A549 (cell line): ENCODE data around the gene UBE3C. TPM values are rescaled to one million over a fixed set of nuclear protein-coding genes. Genes with fewer than 3 reads are reported as not detected.

Experiments
- ATAC-seq, 2 experiments: fragments of 200-7000 bp in 1 of 2; fragments of >200 bp in 1 of 2; cut with Nextera tagmentation in 1 of 2; cut with Tn5 transposase in 1 of 2; 3 replicates each; pipeline versions ENCODE4 v1.8.0 to v1.9.1; 2018 to 2020; ENCODE audit warnings: mild to moderate bottlenecking in 1 of 2, moderate library complexity in 1 of 2
- CTCF ChIA-PET: fragments of 300-600 bp; sonication (Branson Sonifier 250); formaldehyde crosslinking; extraction: SDS; loops from one replicate; lab custom pipeline; 2021; ENCODE audit warnings: antibody characterized with exemption, inconsistent platforms; lab: Yijun Ruan, JAX
- POLR2A ChIA-PET: fragments of 350-600 bp; formaldehyde crosslinking; extraction: SDS; loops from one replicate; lab custom pipeline; 2021; ENCODE audit warnings: antibody characterized with exemption, inconsistent platforms; lab: Yijun Ruan, JAX
- DNase-seq, 2 experiments: peaks; one replicate each; pipeline versions ENCODE4 v3.0.0 to v3.0.0-alpha.2; 2011 to 2016; ENCODE audit warnings: low read depth in 1 of 2, low spot score in 1 of 2
- FAIRE-seq: peaks from 2 replicates; lab custom pipeline; 2011; peaks lifted over from hg19 to GRCh38; lab: Jason Lieb, UNC
- H3K27ac ChIP-seq, 2 experiments: fragments of >200 bp; sonication (Bioruptor Twin); formaldehyde crosslinking; 3 replicates each; pipeline ENCODE4 v1.5.1; 2016 to 2017
- H3K4me1 ChIP-seq: fragments of >200 bp; sonication (Bioruptor Twin); formaldehyde crosslinking; 3 replicates; pipeline ENCODE4 v1.6.1; 2016
- H3K4me2 ChIP-seq: fragments of >200 bp; sonication (Bioruptor Twin); formaldehyde crosslinking; 3 replicates; pipeline ENCODE4 v1.6.1; 2016
- H3K4me3 ChIP-seq: fragments of >200 bp; sonication (Bioruptor Twin); formaldehyde crosslinking; 3 replicates; pipeline ENCODE4 v1.5.1; 2016
- H3K9me3 ChIP-seq: fragments of >200 bp; sonication (Bioruptor Twin); formaldehyde crosslinking; 3 replicates; pipeline ENCODE4 v1.6.1; 2016
- CBX2 ChIP-seq: fragments of 200-600 bp; sonication (generic); IDR thresholded peaks from 2 replicates; pipeline ENCODE4 v1.6.1; 2016; ENCODE audit warnings: low read depth, mild to moderate bottlenecking, borderline replicate concordance
- CEBPB ChIP-seq, 2 experiments: fragments of >200 bp in 1 of 2; sonication (Bioruptor Twin) in 1 of 2; formaldehyde crosslinking in 1 of 2; IDR thresholded peaks; 2 replicates each; pipeline ENCODE4 v1.6.1; 2012 to 2016
- CHD4 ChIP-seq: fragments of 200-600 bp; sonication (generic); IDR thresholded peaks from 2 replicates; pipeline ENCODE4 v1.6.1; 2016; ENCODE audit warnings: antibody characterized with exemption, mild to moderate bottlenecking, borderline replicate concordance
- CTCF ChIP-seq: fragments of >200 bp; sonication (Bioruptor Twin); formaldehyde crosslinking; IDR thresholded peaks from 3 replicates; pipeline ENCODE4 v1.5.1; 2016
- E2F6 ChIP-seq: IDR thresholded peaks from 2 replicates; pipeline ENCODE4 v1.6.1; 2012; ENCODE audit warnings: low read depth, borderline replicate concordance
- EHF ChIP-seq: fragments of 250-450 bp; sonication (Bioruptor Pico); IDR thresholded peaks from 2 replicates; pipeline ENCODE4 v1.5.0; 2020; ENCODE audit warnings: mild to moderate bottlenecking
- ELK1 ChIP-seq: fragments of 150-350 bp; IDR thresholded peaks from 2 replicates; pipeline ENCODE4 v1.6.1; 2014; ENCODE audit warnings: low read depth, mild to moderate bottlenecking, low read length
- EP300 ChIP-seq, 2 experiments: fragments of >200 bp; sonication (Bioruptor Twin); formaldehyde crosslinking; IDR thresholded peaks; 2 replicates in 1 of 2; 3 replicates in 1 of 2; pipeline ENCODE4 v1.6.1; 2016 to 2017
- ESRRA ChIP-seq: fragments of 150-350 bp; IDR thresholded peaks from 2 replicates; pipeline ENCODE4 v1.6.1; 2014; ENCODE audit warnings: mild to moderate bottlenecking, low read length, borderline replicate concordance
- FOSB ChIP-seq: fragments of 250-450 bp; sonication (Bioruptor Pico); IDR thresholded peaks from 2 replicates; pipeline ENCODE4 v1.5.0; 2020; ENCODE audit warnings: mild to moderate bottlenecking, moderate library complexity
- GATA3 ChIP-seq: IDR thresholded peaks from 2 replicates; pipeline ENCODE4 v1.6.1; 2012; ENCODE audit warnings: borderline replicate concordance
- HMGXB4 ChIP-seq: fragments of 250-450 bp; sonication (Bioruptor Pico); IDR thresholded peaks from 2 replicates; pipeline ENCODE4 v1.5.0; 2021; ENCODE audit warnings: mild to moderate bottlenecking, moderate library complexity, borderline replicate concordance
- HOXA7 ChIP-seq: fragments of 250-450 bp; sonication (Bioruptor Pico); IDR thresholded peaks from 2 replicates; pipeline ENCODE4 v1.5.0; 2020; ENCODE audit warnings: mild to moderate bottlenecking, moderate library complexity
- HOXB13 ChIP-seq: fragments of 250-450 bp; sonication (Bioruptor Pico); IDR thresholded peaks from 2 replicates; pipeline ENCODE4 v1.5.0; 2020; ENCODE audit warnings: low read depth, mild to moderate bottlenecking, moderate library complexity
- JUN ChIP-seq, 2 experiments: fragments of >200 bp; sonication (Bioruptor Twin); formaldehyde crosslinking; IDR thresholded peaks; 2 replicates in 1 of 2; 3 replicates in 1 of 2; pipeline ENCODE4 v1.6.1; 2016 to 2017
- KDM5A ChIP-seq: fragments of 200-600 bp; sonication (generic); IDR thresholded peaks from 2 replicates; pipeline ENCODE4 v1.6.1; 2016; ENCODE audit warnings: antibody characterized with exemption, mild to moderate bottlenecking
- MAFK ChIP-seq: fragments of 450-650 bp; IDR thresholded peaks from 2 replicates; pipeline ENCODE4 v1.6.1; 2014; ENCODE audit not compliant: partially characterized antibody
- MAX ChIP-seq: IDR thresholded peaks from 2 replicates; pipeline ENCODE4 v1.6.1; 2012
- MYC ChIP-seq: IDR thresholded peaks from 2 replicates; pipeline ENCODE4 v1.6.1; 2012; ENCODE audit warnings: mild to moderate bottlenecking, inconsistent platforms, low read length, improper control_type of control experiment, borderline replicate concordance
- NFE2L2 ChIP-seq: fragments of 150-350 bp; conservative IDR thresholded peaks from 2 replicates; pipeline ENCODE4 v1.6.1; 2014; ENCODE audit warnings: low read length
- POLR2A ChIP-seq: IDR thresholded peaks from 2 replicates; pipeline ENCODE4 v1.6.1; 2012; ENCODE audit warnings: mild to moderate bottlenecking, low read length
- POLR2AphosphoS2 ChIP-seq: conservative IDR thresholded peaks from 2 replicates; pipeline ENCODE4 v1.6.1; 2012; ENCODE audit warnings: low read length, improper control_type of control experiment, inconsistent platforms
- RARB ChIP-seq: fragments of 250-450 bp; sonication (Bioruptor Pico); IDR thresholded peaks from 2 replicates; pipeline ENCODE4 v1.8.0; 2021; ENCODE audit warnings: mild to moderate bottlenecking, moderate library complexity
- RFX5 ChIP-seq: fragments of 450-650 bp; IDR thresholded peaks from 2 replicates; pipeline ENCODE4 v1.7.1; 2014; ENCODE audit warnings: antibody characterized with exemption, mild to moderate bottlenecking, moderate library complexity
- TFCP2L1 ChIP-seq: fragments of 250-450 bp; sonication (Bioruptor Pico); IDR thresholded peaks from 2 replicates; pipeline ENCODE4 v1.5.0; 2021; ENCODE audit warnings: mild to moderate bottlenecking
- TP53 ChIP-seq: fragments of 250-450 bp; sonication (Bioruptor Pico); IDR thresholded peaks from 2 replicates; pipeline ENCODE4 v1.5.0; 2021; ENCODE audit warnings: mild to moderate bottlenecking, moderate library complexity
- WGBS: methylation state at CpG from one replicate; pipeline ENCODE4 v1.1.6; 2017; ENCODE audit errors: missing lambda C conversion rate; 5-methylcytosine and 5-hydroxymethylcytosine counted together
- polyA plus RNA-seq, 4 experiments: library from polyadenylated mRNA; depleted of rRNA in 3 of 4; stranded (reverse); fragments of >200 nt; fragmentation: RNase III in 1 of 4; extraction: RNeasy Plus Mini Kit Qiagen cat#74134 plus additional on column Dnase treatment in 1 of 4; gene quantifications; 2 replicates in 3 of 4; 3 replicates in 1 of 4; pipeline ENCODE4 v1.2.3, GENCODE V29; 2011 to 2017

UBE3C gene
- polyA plus RNA-seq, 2 of the 4 experiments (the other 2 are of a cell fraction), result 52.1 to 73.2 TPM

- ChIA-PET POLR2A (no interaction called here), CTCF (no interaction called here)
- no peak overlapping the region for H3K4me2 ChIP-seq
- no peak overlapping the region for H3K27ac ChIP-seq
- TF ChIP-seq JUN (IDR thresholded peaks at IDR 0.05), result 0 out of 5 replicates have a peak, but pooled peaks of 1 of the 2 experiments have one; percentile 13
- no peak for TF ChIP-seq CEBPB (IDR thresholded peaks at IDR 0.05)
- TF ChIP-seq TFCP2L1 (CRISPR knock-in tag), result no peak
- DNase-seq (no peak), FAIRE-seq (no peak), ATAC-seq (no peak)
- 90% methylated on average over 9 of the region's 9 CpGs for WGBS
- H3K9me3 ChIP-seq, result no peaks in the 10 kb centered on the region
- 0 out of 3 replicates have a peak, but pooled peaks cover 11% of the 10 kb centered on the region for H3K4me1 ChIP-seq
- H3K4me3 ChIP-seq, result no peak overlapping the region
These were observed 13.7 kb downstream of the UBE3C start for GRCh38 chr7:157152391-157152937.

- POLR2A ChIA-PET, result no interaction called here
- FAIRE-seq, result no peak
- no peak for ATAC-seq
- Histone ChIP-seq H3K4me2 (no peak overlapping the region), H3K4me1 (peaks cover 15% of the 10 kb centered on the region; the same call in 2 of the 3 replicates), H3K4me3 (no peak overlapping the region), H3K9me3 (no peaks in the 10 kb centered on the region), H3K27ac (no peak overlapping the region)
- DNase-seq, result no peak
- 95% methylated on average over 8 of the region's 8 CpGs for WGBS
- TF ChIP-seq CEBPB (IDR thresholded peaks at IDR 0.05) (peak; percentile 70 to 76; a peak in 3 of 4 replicates), HOXA7 (CRISPR knock-in tag) (no peak)
- CTCF ChIA-PET, result no interaction called here
These were observed 14.5 kb downstream of the UBE3C start for GRCh38 chr7:157153260-157153659.

- H3K27ac ChIP-seq, result no peak overlapping the region
- DNase-seq, result no peak
- no peaks in the 10 kb centered on the region for H3K9me3 ChIP-seq
- H3K4me1 ChIP-seq, result peaks cover 16% of the 10 kb centered on the region; the same call in 2 of the 3 replicates
- H3K4me2 ChIP-seq, result no peak overlapping the region
- CTCF ChIA-PET, result interaction anchor here (1.3 to 1.4 kb wide), 2 partner anchors 16 to 118 kb away, joined by 3 read pairs; no protein-coding TSS in a partner anchor
- no peak overlapping the region for H3K4me3 ChIP-seq
- TF ChIP-seq MYC, result no peak
- no peak for TF ChIP-seq GATA3
- TF ChIP-seq MAFK, result no peak
- no peak for TF ChIP-seq EP300 (IDR thresholded peaks at IDR 0.05)
- no peak for TF ChIP-seq TP53 (CRISPR knock-in tag)
- TF ChIP-seq JUN (IDR thresholded peaks at IDR 0.05), result no peak
- TF ChIP-seq CBX2, result no peak
- no peak for TF ChIP-seq HOXB13 (CRISPR knock-in tag)
- no peak for TF ChIP-seq KDM5A
- TF ChIP-seq CTCF, result no peak
- TF ChIP-seq POLR2AphosphoS2, result no peak
- no peak for TF ChIP-seq NFE2L2
- no peak for TF ChIP-seq CEBPB (IDR thresholded peaks at IDR 0.05)
- TF ChIP-seq MAX, result no peak
- TF ChIP-seq ESRRA, result no peak
- TF ChIP-seq RARB (CRISPR knock-in tag), result no peak
- ATAC-seq, result no peak
- no peak for FAIRE-seq
- POLR2A ChIA-PET, result no interaction called here
These were observed 17.2 kb downstream of the UBE3C start for GRCh38 chr7:157155959-157156358.

- FAIRE-seq (no peak), DNase-seq (no peak), ATAC-seq (no peak)
- WGBS, result 70% methylated on average over 4 of the region's 4 CpGs
- ChIA-PET POLR2A (no interaction called here), CTCF (interaction anchor here (0.5 kb wide), 1 partner anchor 732 kb away, joined by 3 read pairs; no protein-coding TSS in a partner anchor)
- H3K4me3 ChIP-seq, result no peak overlapping the region
- H3K9me3 ChIP-seq, result no peaks in the 10 kb centered on the region
- H3K4me1 ChIP-seq, result peaks cover 16% of the 10 kb centered on the region; the same call in 2 of the 3 replicates
- no peak overlapping the region for H3K27ac ChIP-seq
- H3K4me2 ChIP-seq, result no peak overlapping the region
- no peak for TF ChIP-seq MAFK
- TF ChIP-seq HOXA7 (CRISPR knock-in tag), result no peak
- TF ChIP-seq RFX5, result no peak
- TF ChIP-seq EHF (CRISPR knock-in tag), result no peak
- no peak for TF ChIP-seq MYC
- no peak for TF ChIP-seq FOSB (CRISPR knock-in tag)
- no peak for TF ChIP-seq E2F6
- no peak for TF ChIP-seq HMGXB4 (CRISPR knock-in tag)
- no peak for TF ChIP-seq CHD4
- TF ChIP-seq ELK1, result no peak
- no peak for TF ChIP-seq KDM5A
- no peak for TF ChIP-seq POLR2A
These were observed 19.7 kb downstream of the UBE3C start for GRCh38 chr7:157158400-157158799.
